Mesothelial cell of epicardium (in vitro differentiated cells): ENCODE data around the gene KIF21B. TPM values are rescaled to one million over a fixed set of nuclear protein-coding genes. Genes with fewer than 3 reads are reported as not detected.

Experiments used
- DNase-seq, 2 experiments: peaks; one replicate each; pipeline ENCODE4 v3.0.0; 2021; ENCODE audit warnings: low spot score in 2 of 2; ENCODE audit not compliant: unreplicated experiment in 2 of 2
- H3K27ac Mint-ChIP-seq: 2 replicates; pipeline ENCODE4 v1.8.0; 2021; ENCODE audit warnings: mixed read lengths
- H3K27me3 Mint-ChIP-seq: 2 replicates; pipeline ENCODE4 v1.8.0; 2021; ENCODE audit warnings: low read depth, mixed read lengths
- H3K36me3 Mint-ChIP-seq: 2 replicates; pipeline ENCODE4 v1.8.0; 2021; ENCODE audit warnings: mixed read lengths
- H3K4me1 Mint-ChIP-seq: 2 replicates; pipeline ENCODE4 v1.8.0; 2021; ENCODE audit warnings: mixed read lengths
- H3K4me3 Mint-ChIP-seq: 2 replicates; pipeline ENCODE4 v1.8.0; 2021; ENCODE audit warnings: mild to moderate bottlenecking, moderate library complexity, mixed read lengths
- H3K9me3 Mint-ChIP-seq: 2 replicates; pipeline ENCODE4 v1.8.0; 2021; ENCODE audit warnings: mixed read lengths
- total RNA-seq: library from RNA; stranded (reverse); gene quantifications from 3 replicates; pipeline ENCODE4 v1.2.1, GENCODE V29; 2021
- TF ChIP-seq, protein P1 (sequence below): fragments of 200-600 bp; sonication (generic); IDR thresholded peaks from one replicate; pipeline ENCODE4 v1.5.0; 2021; ENCODE audit warnings: antibody characterized with exemption; ENCODE audit not compliant: unreplicated experiment

KIF21B gene
- total RNA-seq, 1 donor from 2014 or later, result 7.0 TPM

DNA sequence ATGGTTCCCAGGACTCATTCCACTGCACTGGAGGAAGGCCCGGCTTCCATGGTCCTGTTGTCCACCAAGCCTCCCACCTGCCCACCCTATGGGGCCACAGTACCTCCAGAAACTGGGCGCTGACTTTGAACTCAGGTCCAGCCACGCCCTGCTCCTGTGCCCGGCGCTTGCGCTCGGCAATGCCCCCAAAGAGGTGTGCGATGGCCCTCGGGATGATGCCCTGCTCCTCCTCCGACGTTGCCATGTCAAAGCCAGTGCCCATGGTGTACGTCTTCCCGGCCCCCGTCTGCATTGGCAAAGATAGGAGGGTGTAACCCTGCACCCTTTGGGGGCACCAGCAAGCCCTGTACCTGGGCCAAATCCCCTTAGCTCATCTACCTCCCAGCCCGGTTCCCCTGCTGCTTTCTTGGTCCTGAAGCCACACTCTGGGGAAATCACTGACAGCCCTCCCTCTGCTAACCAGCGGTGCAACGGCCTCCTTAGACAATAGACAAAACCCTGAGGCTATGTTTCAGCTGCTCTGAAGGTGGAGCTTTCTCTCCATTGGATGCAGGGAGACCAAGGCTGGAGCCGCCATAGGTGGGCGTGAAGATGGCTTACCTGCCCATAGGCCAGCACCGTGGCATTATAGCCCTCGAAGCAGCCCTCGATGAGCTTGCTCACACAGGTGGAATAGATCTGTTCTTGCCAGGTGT lies 14.7 kb downstream of the KIF21B start:
- DNase-seq, result no peak
- H3K4me3 Mint-ChIP-seq, result no peak overlapping the region
- no peaks in the 10 kb centered on the region for H3K36me3 Mint-ChIP-seq
- no peaks in the 10 kb centered on the region for H3K4me1 Mint-ChIP-seq
- H3K27me3 Mint-ChIP-seq, result peaks cover 2% of the 10 kb centered on the region
- no peaks in the 10 kb centered on the region for H3K9me3 Mint-ChIP-seq
- TF ChIP-seq, protein P1, sequence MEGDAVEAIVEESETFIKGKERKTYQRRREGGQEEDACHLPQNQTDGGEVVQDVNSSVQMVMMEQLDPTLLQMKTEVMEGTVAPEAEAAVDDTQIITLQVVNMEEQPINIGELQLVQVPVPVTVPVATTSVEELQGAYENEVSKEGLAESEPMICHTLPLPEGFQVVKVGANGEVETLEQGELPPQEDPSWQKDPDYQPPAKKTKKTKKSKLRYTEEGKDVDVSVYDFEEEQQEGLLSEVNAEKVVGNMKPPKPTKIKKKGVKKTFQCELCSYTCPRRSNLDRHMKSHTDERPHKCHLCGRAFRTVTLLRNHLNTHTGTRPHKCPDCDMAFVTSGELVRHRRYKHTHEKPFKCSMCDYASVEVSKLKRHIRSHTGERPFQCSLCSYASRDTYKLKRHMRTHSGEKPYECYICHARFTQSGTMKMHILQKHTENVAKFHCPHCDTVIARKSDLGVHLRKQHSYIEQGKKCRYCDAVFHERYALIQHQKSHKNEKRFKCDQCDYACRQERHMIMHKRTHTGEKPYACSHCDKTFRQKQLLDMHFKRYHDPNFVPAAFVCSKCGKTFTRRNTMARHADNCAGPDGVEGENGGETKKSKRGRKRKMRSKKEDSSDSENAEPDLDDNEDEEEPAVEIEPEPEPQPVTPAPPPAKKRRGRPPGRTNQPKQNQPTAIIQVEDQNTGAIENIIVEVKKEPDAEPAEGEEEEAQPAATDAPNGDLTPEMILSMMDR, result no peak
- H3K27ac Mint-ChIP-seq, result no peak overlapping the region

- no peak overlapping the region for H3K27ac Mint-ChIP-seq
- no peak overlapping the region for H3K4me3 Mint-ChIP-seq
- no peaks in the 10 kb centered on the region for H3K4me1 Mint-ChIP-seq
- no peak for DNase-seq
- no peaks in the 10 kb centered on the region for H3K27me3 Mint-ChIP-seq
- TF ChIP-seq, protein P1, result no peak
- no peaks in the 10 kb centered on the region for H3K9me3 Mint-ChIP-seq
- no peaks in the 10 kb centered on the region for H3K36me3 Mint-ChIP-seq
Measured at GRCh38 chr1:201007481-201007880, 16.0 kb downstream of the KIF21B start.

- Mint-ChIP-seq H3K27me3 (no peaks in the 10 kb centered on the region), H3K9me3 (no peaks in the 10 kb centered on the region), H3K4me1 (no peaks in the 10 kb centered on the region), H3K36me3 (peaks cover 2% of the 10 kb centered on the region), H3K4me3 (no peak overlapping the region), H3K27ac (no peak overlapping the region)
- no peak for DNase-seq
- TF ChIP-seq, protein P1, result no peak
Measured at GRCh38 chr1:201006450-201006849, 17.1 kb downstream of the KIF21B start.

- Mint-ChIP-seq H3K9me3 (no peaks in the 10 kb centered on the region), H3K27me3 (no peaks in the 10 kb centered on the region), H3K27ac (no peak overlapping the region), H3K4me1 (no peaks in the 10 kb centered on the region), H3K4me3 (no peak overlapping the region), H3K36me3 (peaks cover 2% of the 10 kb centered on the region)
- DNase-seq, result no peak
- TF ChIP-seq, protein P1, result no peak
Measured at GRCh38 chr1:201004732-201005131, 18.8 kb downstream of the KIF21B start.

DNA sequence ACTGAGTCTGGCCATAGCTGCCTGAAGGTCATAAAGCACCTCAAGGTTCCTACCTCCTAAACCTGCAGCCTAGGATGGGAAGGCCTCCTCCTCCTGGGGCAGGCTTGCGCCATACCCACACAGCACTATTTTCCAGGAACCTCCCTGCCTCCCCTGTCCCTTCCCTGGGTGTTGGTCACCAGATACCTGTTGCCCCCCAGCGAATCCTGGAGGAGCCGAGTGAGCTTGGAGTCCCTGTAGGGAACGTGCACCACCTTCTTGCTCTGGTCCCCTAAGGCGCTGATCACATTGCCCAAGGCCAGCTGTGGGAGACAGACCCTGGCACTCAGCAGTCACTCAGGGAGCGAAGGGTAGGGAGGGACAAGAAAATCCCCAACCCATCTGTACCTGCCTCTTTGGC lies 19.4 kb downstream of the KIF21B start:
- no peak for DNase-seq
- TF ChIP-seq, protein P1, result no peak
- Mint-ChIP-seq H3K9me3 (no peaks in the 10 kb centered on the region), H3K4me3 (no peak overlapping the region), H3K27ac (no peak overlapping the region), H3K4me1 (no peaks in the 10 kb centered on the region), H3K36me3 (peaks cover 2% of the 10 kb centered on the region), H3K27me3 (no peaks in the 10 kb centered on the region)

- Mint-ChIP-seq H3K4me3 (no peak overlapping the region), H3K36me3 (peaks cover 2% of the 10 kb centered on the region), H3K27ac (no peak overlapping the region), H3K4me1 (no peaks in the 10 kb centered on the region), H3K27me3 (no peaks in the 10 kb centered on the region), H3K9me3 (no peaks in the 10 kb centered on the region)
- TF ChIP-seq, protein P1, result no peak
- DNase-seq, result no peak
Measured at GRCh38 chr1:201002510-201002909, 21.0 kb downstream of the KIF21B start.
